CD4-positive, alpha-beta T cell treated with Interleukin-1 beta for 1 hour (primary cell): ENCODE results near the gene HIGD2A.

Experiments
- DNase-seq, 2 donors: peaks; one replicate each; pipeline ENCODE4 v3.0.0-alpha.2; 2020 to 2022

HIGD2A gene

DNA sequence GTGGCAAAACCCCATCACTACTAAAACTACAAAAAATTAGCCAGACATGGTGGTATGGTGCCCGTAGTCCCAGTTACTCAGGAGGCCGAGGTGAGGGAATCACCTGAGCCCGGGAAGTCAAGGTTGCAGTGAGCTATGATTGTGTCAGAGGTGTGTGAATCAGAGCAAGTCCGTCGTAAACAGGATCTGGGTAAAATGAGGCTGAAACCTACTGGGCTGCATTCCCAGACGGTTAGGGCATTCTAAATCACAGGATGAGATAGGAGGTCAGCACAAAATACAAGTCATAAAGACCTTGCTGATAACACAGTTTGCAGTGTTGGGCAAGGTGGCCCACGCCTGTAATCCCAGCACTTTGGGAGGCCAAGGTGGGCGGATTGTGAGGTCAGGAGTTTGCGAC lies 29.7 kb downstream of the HIGD2A start:
- DNase-seq: no peak

DNA sequence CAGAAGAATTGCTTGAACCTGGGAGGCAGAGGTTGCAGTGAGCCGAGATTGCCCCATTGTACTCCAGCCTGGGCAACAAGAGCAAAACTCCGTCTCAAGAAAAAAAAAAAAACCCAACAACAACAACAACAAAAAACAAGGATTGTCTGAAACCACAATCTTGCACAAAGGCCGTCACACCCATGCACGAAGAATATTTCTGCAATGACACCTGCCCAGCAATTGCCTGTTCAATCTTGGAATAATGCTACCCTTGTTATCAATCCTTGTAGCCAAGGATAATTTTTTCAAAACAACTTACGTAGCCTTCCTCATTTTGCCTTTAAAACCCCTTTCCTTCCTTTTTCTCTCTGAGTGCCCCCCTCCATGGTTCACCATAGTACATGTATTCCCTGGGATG lies 31.5 kb downstream of the HIGD2A start:
- DNase-seq: no peak

DNA sequence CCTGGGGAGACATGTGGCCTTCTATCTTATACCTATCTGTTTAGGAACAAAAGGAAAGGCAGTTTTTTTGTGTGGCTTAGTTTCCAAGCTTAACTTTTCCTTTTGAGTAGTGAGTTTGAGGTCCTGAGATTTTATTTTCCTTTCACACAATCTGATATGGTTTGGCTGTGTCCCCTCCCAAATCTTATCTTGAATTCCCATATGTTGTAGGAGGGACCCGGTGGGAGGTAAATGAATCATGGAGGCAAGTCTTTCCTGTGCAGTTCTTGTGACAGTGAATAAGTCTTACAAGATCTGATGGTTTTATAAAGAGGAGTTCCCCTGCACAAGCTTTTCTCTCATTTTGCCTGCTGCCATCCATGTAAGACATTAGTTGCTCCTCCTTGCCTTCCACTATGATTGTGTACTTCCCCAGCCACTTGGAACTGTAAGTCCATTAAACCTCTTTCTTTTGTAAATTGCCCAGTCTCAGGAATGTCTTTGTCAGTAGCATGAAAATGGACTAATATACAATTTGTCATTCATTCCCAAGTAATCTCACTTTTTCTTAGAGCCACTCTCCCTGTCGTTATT lies 32.5 kb downstream of the HIGD2A start:
- DNase-seq: no peak

- no peak for DNase-seq
Measured at GRCh38 chr5:176424181-176424580, 35.6 kb downstream of the HIGD2A start.

- no peak for DNase-seq
Measured at GRCh38 chr5:176425138-176425537, 36.6 kb downstream of the HIGD2A start.

GRCh38 chr5:176425791-176426190 lies 37.2 kb downstream of the HIGD2A start:
- DNase-seq: no peak

DNA sequence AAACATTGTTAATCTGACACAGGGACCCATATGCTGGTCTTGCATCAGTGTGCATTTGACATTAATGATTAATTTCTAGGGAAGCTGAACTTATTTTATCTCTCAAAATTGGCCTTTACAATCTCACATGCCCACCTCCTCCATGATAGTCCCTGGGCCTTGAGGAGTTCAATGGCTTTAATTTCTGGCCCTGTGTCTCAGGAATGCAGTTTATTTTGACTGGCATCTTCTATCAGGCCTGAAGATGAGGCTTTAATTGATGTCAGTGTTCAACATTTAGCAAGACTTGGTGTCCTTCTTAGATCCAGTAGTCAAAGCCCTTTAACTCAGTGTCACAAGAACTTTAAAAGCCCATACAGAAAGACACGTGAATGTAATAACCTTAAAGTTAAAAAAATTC lies 38.3 kb downstream of the HIGD2A start:
- DNase-seq: no peak

DNA sequence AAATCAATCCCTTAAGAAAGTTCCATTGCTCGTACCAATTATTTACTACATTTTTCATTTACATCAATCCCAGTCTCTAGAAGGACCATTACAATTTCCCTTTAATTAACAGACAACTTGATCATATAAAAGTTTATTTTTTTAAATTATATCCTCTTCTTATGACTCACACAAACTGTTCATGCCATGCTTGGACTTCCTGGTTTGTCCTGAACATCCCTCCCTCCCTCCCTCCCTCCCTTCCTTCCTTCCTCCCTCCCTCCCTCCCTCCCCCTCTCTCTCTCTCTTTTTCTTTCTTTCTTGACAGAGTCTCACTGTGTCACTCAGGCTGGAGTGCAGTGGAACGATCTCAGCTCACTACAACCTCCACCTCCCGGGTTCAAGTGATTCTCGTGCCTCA lies 39.4 kb downstream of the HIGD2A start:
- DNase-seq: no peak

- DNase-seq: no peak
Measured at GRCh38 chr5:176429972-176430371, 41.4 kb downstream of the HIGD2A start.

DNA sequence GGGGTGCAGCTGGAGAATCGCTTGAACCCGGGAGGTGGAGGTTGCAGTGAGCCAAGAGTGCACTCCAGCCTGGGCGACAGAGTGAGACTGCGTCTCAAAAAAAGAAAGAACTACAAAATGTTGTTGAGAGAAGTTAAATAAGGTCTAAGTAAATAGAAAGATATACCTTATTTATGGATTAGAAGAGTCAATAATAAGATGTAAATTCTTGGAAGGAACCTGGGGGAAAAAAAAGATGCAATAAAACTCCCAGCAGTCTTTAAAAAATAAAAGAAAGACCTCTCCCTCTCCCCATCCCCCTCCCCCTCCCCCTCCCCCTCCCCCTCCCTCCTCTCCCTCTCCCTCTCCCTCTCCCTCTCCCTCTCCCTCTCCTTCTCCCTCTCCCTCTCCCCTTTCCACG lies 44.2 kb downstream of the HIGD2A start:
- no peak for DNase-seq

DNA sequence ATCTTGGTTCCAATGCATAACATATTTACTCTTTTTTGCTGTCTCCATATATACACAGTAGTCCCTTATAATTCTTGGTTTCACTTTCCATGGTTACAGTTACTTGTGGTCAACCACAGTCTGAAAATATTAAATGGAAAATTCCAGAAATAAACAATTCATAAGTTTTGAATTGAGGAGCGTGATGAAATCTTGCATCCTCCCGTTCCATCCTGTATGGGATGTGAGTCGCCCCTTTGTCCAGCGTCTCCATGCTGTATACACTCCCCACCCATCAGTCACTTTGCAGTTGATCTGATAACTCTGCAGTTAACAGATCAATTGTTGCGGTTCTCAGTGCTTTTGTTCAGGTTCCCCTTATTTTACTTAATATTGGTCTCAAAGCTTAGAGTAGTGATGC lies 48.1 kb downstream of the HIGD2A start:
- no peak for DNase-seq

- no peak for DNase-seq
Measured at GRCh38 chr5:176438959-176439757, 50.6 kb downstream of the HIGD2A start.
